GM19395 (cell line): ENCODE measurements around the gene SHOC2.

ENCODE experiments used
- ATAC-seq: cut with Tn5 transposase; IDR thresholded peaks from one replicate; pipeline ENCODE4 v1.9.1; 2021; ENCODE audit warnings: mild to moderate bottlenecking, moderate library complexity; ENCODE audit not compliant: unreplicated experiment

SHOC2 gene

GRCh38 chr10:110944792-110945396, 25.5 kb downstream of the SHOC2 start:
- no peak for ATAC-seq

GRCh38 chr10:110946496-110946895, 27.1 kb downstream of the SHOC2 start:
- no peak for ATAC-seq

DNA sequence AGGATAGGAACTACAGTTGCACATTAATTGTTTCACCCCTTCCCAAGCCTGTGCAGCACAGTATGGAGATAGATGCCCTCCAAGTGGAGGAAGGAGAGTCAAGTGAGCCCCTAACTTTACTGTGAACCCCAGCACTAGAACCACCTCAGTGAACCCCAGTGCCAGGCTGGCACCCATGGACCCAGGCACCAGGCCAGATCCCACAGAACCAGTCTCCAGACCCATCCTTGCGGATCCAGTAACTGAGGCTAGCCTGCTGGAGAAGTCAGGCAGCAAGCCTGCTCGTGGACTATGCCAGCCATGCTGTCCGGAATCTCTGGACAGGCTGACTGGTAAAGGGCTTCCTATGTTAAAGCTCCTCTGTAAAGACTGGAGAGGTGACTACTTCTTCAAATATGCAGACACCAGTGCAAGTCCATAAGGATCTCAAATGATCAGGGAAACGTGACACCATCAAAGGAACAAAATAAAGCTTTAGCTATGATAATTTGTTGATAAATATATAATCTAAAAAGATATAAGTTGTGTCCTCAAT, 27.7 kb downstream of the SHOC2 start:
- ATAC-seq, result no peak

DNA sequence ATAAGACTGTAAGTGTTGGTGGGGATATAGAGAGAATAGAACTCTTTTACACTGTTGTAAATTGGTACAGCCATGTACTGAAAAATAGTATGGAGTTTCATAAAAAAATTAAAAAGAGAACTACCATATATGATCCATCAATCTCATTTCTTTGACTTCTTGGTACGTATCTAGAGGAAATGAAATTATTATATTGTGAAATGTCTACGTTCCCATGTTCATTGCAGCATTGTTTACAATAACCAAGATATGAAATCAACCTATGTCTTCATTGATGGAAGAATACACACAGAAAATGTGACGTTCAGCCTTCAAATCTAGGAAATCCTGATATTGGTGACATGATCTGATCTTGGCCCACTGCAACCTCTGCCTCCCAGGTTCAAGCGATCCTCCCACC, 32.0 kb downstream of the SHOC2 start:
- no peak for ATAC-seq

DNA sequence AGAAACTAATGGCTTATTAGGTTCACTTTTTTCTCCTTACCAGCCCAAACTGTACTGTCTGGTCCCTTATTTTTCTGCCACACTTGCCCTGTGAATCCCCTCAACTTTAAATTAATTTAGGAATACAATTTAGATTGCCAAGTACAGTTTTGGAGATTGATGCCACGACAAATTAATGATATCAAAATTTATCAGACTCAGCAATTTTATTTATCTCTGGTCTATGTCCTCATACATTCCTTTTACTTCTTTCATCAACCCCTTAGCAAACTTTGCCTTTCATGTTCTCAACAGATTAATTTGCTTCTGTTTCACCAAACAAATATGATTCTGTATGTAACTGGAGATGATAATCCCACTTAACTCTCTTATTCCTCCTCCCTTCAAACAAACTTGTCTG, 38.2 kb downstream of the SHOC2 start:
- ATAC-seq, result no peak

DNA sequence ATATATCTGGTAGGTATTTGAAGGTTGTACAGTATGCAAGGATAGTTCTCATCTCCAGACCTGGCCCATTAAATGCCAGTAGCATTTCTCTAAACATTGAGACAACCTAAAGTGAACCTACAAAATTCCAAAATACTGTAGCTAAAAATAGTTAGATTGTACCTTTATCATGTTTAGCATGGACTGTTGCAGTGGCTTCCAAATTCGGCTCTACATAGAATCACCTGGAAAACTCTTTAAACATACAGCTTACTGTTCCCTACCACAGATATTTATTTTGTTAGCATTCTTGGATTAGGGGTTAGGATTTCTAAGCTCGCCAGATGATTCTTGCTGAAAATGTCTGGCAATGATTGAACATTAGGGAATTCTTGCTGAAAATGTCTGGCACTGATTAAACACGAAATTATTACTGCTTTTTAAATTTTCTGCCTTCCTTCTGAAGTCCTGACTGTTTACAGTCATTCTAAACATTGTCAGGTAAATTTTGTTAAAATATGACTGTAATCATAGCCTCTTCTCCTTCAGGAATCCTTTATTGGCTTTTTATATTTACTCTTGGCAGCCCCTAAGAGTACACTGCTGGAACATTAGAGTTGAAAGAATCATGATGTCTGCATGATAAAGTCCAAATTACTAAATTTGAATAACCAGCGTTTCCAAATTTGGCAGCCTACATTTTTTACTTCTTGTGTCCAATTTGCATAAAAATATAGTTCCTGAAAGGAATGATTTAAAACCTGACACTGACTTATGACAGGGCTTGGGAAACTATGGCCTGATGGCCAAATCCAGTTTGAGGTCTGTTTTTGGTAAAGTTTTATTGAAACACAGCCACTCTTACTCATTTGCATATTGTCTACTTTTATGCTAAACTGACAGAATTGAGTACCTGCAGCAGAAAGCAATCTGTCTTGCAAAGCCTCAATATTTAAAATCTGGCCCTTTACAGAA, 40.3 kb downstream of the SHOC2 start:
- ATAC-seq, result no peak

GRCh38 chr10:110960333-110960712, 40.9 kb downstream of the SHOC2 start:
- ATAC-seq, result no peak

DNA sequence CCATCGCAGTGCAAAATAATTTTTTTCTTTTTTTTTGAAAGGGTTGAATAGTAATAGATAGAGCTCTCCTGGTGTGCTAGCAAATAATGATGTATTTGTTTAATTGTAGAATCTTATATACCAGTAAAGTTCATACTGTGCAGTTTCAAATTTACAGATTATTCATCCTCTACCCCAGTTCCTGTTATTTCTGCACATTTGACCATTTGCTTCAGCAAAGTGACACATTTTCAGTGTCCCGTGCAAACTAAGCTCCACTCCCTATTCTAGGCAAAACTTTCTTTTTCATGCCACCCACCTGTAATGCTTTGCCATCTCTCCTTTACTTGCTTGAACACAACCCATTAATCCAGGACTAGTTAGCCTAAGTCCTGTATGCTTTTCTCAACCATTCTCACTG, 43.0 kb downstream of the SHOC2 start:
- ATAC-seq, result no peak

- ATAC-seq, result no peak
These were observed 43.8 kb downstream of the SHOC2 start for GRCh38 chr10:110963162-110963561.

GRCh38 chr10:110964681-110965080, 45.3 kb downstream of the SHOC2 start:
- ATAC-seq, result no peak

- ATAC-seq, result no peak
These were observed 45.8 kb downstream of the SHOC2 start for GRCh38 chr10:110965216-110965615.

DNA sequence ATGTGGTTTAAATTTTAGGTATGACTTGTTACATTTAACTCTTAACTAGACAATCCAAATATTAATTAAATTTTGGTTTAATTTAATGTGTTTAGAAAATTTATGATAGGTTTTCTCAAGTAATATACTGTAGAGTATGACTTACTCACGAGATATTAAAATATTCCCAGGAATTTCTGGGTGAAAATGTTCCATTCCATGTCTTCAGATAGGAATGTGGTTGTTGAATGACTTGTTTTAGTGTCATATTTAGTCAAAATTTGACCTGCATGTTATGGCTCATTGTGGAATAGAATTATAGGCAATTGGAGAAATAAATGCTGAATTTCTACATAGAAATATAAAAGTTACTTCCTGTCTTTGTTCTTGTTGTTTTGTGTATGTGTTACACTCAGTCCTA, 46.7 kb downstream of the SHOC2 start:
- no peak for ATAC-seq

DNA sequence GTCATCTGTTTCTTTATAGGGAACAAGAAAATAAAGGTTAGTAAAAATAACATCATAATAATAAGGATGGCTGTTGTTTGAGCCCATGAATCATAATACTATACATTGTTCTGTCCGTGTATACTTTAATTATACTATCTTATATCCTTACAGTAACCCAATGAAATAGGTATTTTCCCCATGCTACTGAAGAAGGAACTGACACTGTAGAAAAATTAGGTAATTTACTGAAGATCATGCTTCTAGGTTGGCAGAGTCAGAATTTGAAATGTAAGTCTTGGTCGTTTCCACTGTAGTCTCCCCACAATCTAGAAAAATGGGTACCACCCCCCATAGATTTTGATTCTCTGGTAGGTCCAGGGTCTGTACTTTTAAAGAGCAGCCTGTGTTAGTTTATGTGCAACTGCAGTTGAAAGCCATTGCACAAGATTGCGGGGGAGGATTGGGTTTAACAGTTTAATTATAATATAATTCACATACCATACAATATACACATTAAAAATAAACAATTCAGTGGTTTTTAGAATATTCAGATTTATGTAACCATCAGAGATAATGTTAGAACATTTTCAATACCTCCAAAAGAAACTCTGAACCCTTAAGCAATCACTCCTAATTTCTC, 47.7 kb downstream of the SHOC2 start:
- ATAC-seq, result no peak

DNA sequence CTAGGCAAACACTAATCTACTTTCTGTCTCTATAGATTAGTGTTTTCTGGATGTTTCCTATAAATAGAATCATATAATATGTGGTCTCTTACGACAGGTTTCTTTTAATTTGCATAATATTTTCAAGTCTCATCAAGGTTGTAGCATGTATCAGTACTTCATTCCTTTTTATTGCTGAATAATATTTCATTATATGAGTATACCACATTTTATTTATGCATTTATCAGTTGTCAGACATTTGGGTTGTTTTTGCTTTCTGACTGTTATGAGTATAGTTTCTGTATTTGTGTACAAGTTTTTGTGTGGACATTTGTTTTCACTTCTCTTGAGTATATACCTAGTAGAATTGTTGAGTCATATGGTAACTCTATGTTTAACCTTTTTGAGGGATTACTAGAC, 48.2 kb downstream of the SHOC2 start:
- peak; percentile 74 for ATAC-seq

DNA sequence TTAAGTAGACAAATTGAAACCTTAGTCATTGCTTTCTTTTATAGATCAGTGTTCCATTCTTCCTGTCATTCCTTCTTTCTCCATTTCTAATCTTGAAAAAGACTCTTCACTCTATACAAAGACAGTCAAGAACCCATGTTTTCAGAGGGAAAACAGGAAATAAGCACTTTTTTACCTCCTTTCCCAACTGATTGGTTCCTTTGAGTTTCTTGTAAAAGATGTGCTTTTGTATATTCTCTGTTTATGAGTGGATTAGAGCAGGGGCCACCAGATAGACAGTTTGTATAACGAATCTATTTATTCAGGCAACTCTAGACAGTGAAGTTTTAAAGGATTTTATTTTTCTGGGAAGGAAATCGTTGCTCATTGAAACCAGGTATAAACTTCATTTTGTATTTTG, 49.8 kb downstream of the SHOC2 start:
- ATAC-seq, result no peak

- ATAC-seq, result no peak
These were observed 52.2 kb downstream of the SHOC2 start for GRCh38 chr10:110971638-110972037.

GRCh38 chr10:110972231-110973134, 53.1 kb downstream of the SHOC2 start:
- no peak for ATAC-seq

DNA sequence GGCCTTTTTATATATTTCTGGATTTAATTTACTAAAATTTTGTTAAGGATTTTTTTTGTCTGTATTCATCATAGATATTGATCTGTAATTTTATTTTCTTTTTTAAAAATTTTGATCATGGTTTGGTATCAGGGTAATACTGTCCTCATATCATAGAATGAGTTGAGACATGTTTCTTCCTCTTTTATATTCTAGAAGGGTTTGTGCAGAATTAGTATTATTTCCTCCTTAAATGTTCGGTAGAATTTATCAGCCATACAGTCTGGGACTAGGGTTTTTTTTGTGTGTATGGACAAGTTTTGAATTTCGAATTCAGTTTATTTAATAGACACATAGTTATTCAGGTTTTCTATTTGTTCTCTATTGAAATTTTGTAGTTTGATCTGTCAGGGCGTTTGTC, 54.0 kb downstream of the SHOC2 start:
- ATAC-seq, result no peak

DNA sequence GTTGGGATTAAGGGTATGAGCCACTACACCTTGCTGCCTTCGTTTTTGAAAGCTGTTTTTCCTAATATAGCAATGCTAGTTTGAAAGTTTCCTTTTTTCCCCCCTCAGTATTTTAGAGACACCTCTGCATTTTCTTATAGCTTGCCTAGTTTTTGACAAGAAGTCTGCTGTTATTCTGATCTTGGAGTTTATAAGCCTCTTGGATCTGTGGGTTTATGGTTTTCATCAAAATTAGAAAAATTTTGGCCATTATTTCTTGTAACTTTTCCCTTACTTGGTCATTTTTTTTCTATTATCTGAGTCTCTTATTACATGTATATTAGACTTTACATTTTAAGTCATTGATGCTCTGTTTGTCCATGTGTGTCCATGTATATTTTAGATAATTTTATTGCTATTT, 57.2 kb downstream of the SHOC2 start:
- ATAC-seq, result no peak

- ATAC-seq, result no peak
These were observed 58.3 kb downstream of the SHOC2 start for GRCh38 chr10:110977662-110978061.

- ATAC-seq, result no peak
These were observed 58.8 kb downstream of the SHOC2 start for GRCh38 chr10:110978204-110978603.
